GM18951 (cell line): ENCODE results near the gene GUCA2B.

Experiments used
- POLR2A ChIP-seq: IDR thresholded peaks from 4 replicates; pipeline ENCODE4 v1.6.1; 2011; ENCODE audit warnings: mild to moderate bottlenecking; ENCODE audit not compliant: insufficient read length, insufficient read depth; ENCODE audit errors: extremely low read depth
- in situ Hi-C: fragments of 300-500 bp; cut with MboI; formaldehyde crosslinking; loops from one replicate; pipeline ENCODE4 v1.12.0; 2022; ENCODE audit warnings: low sequenced_read_pairs, mixed read lengths, inconsistent platforms; ENCODE audit not compliant: unreplicated experiment

GUCA2B gene

GRCh38 chr1:42152907-42153600 lies at the start of gene GUCA2B:
TSS of gene GUCA2B (plus strand) at chr1:42153410. CDS start at chr1:42153451, 41 bp downstream.
- TF ChIP-seq POLR2A, result no peak

GRCh38 chr1:42105025-42105424 lies 48.2 kb upstream of the GUCA2B start:
- in situ Hi-C loops, result no loop called here
- no peak for TF ChIP-seq POLR2A

More at GRCh38 chr1:42152907-42153600, at the start of gene GUCA2B:
- in situ Hi-C loops, result no loop called here

DNA sequence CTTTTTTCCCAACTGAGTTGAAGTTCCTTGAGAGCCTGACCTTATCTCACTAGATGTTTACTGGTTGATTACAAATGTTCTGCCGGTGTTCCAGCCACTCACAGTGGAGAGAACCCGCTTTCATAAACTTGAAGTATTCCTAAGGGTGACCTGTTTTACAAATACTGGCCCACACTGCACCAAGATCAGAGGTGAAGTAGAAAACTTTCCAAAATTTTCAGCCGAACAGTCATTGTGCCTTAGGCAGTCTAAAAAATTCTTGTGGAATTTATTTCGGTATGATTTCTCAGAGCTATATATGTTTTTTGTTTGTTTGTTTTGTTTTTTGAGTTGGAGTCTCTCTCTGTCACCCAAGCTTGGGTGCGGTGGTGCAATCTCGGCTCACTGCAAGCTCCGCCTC lies 44.9 kb upstream of the GUCA2B start:
- in situ Hi-C loops, result no loop called here
- no peak for TF ChIP-seq POLR2A

GRCh38 chr1:42109600-42109999 lies 43.6 kb upstream of the GUCA2B start:
- in situ Hi-C loops, result no loop called here
- TF ChIP-seq POLR2A, result no peak

DNA sequence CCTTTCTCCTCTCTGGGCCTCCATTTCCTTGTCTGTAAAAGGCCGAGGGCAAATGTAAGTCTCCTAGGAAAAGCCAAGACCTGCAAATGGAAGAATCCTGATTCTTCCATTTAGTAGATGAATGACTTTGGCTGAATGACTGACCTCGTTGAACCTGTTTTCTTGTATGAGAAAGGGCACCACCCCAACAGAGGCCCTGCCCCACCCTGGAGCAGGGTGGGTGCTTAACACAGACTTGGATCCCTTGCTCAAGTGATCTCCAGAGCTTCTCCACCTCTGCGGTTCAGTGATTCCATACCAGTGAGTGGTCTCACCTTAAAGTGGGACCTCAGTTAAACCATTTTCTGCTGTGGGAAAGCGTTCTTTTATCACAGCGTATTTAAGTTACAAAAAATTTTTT lies 39.0 kb upstream of the GUCA2B start:
- TF ChIP-seq POLR2A, result no peak
- in situ Hi-C loops, result no loop called here

- in situ Hi-C loops, result no loop called here
- TF ChIP-seq POLR2A, result no peak
These were observed 36.0 kb upstream of the GUCA2B start for GRCh38 chr1:42117214-42117613.

GRCh38 chr1:42118125-42118524 lies 35.1 kb upstream of the GUCA2B start:
- in situ Hi-C loops, result no loop called here
- no peak for TF ChIP-seq POLR2A

DNA sequence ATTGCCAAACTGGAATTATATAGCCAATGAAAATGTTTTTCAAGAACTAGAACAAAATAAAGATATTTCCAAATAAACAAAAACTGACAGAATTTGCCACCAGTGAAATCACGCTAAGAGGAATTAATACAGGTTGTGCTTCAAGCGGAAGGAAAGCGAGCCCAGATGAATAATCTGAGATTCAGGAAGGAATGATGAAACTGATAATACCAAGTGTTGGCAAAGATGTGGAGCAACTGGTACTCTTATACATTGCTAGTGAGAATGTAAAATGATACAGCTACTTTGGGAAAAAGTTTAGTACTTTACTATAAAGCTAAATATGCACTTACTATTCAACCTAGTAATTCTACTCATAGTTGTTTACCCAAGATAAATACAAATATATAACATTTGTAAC lies 30.8 kb upstream of the GUCA2B start:
- no peak for TF ChIP-seq POLR2A

DNA sequence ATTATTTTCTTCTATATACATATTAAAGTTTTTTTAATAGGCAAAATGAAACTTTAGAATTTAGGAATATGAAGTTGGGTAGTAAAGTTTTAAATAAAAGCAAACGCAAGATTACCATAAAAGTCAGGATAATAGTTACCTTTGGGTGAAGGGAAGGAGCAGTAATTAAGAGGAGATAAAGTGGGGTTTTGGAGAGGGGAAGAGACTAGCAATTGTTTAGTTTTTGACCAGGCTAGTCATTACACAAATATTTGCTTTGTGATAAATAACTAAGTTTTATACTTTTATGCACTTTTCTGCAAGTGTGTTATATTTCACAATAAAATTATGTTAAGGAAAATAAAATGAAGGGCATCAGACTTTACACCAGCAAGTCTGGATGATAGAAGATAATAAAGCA lies 27.7 kb upstream of the GUCA2B start:
- TF ChIP-seq POLR2A, result no peak
- in situ Hi-C loops, result loop anchor here (25.0 kb wide), 1 partner anchor 563 kb away; no protein-coding TSS in a partner anchor

More for the DNA sequence above, 30.8 kb upstream of the GUCA2B start:
- in situ Hi-C loops, result no loop called here

GRCh38 chr1:42127767-42128166 lies 25.4 kb upstream of the GUCA2B start:
- in situ Hi-C loops, result loop anchor here (25.0 kb wide), 1 partner anchor 565 kb away; no protein-coding TSS in a partner anchor
- no peak for TF ChIP-seq POLR2A

- no peak for TF ChIP-seq POLR2A
- in situ Hi-C loops, result loop anchor here (25.0 kb wide), 1 partner anchor 566 kb away; no protein-coding TSS in a partner anchor
These were observed 24.7 kb upstream of the GUCA2B start for GRCh38 chr1:42128499-42128898.

- in situ Hi-C loops, result loop anchor here (25.0 kb wide), 1 partner anchor 567 kb away; no protein-coding TSS in a partner anchor
- no peak for TF ChIP-seq POLR2A
These were observed 24.2 kb upstream of the GUCA2B start for GRCh38 chr1:42128964-42129363.

DNA sequence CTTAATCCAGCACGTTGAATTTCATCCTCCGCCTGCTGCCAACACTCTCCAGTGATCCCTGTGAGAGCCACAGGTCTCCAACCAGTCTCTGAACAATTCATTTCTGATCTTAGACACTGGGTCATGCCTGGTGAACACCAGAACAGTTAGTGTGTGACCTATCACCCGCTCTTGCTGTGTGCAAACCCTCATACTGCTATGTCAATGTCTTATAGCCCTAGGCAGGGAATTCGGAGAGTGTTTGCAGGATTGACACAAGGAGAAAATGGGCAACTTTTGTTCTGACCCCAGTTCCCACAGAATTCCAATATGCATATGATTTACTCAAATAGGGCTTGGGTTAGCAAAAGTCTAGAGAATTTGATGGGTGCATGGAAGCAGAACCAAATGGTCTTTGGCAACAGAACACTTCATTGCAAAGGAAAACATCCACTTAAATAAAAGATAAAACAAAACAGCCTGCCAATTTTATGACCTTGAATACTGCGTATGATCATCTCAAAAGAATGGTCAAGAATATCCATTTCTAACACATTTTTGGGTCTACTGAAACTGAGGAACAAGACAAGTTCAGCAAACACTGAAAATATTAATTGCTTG lies 23.0 kb upstream of the GUCA2B start:
- TF ChIP-seq POLR2A, result no peak
- in situ Hi-C loops, result loop anchor here (25.0 kb wide), 1 partner anchor 568 kb away; no protein-coding TSS in a partner anchor

DNA sequence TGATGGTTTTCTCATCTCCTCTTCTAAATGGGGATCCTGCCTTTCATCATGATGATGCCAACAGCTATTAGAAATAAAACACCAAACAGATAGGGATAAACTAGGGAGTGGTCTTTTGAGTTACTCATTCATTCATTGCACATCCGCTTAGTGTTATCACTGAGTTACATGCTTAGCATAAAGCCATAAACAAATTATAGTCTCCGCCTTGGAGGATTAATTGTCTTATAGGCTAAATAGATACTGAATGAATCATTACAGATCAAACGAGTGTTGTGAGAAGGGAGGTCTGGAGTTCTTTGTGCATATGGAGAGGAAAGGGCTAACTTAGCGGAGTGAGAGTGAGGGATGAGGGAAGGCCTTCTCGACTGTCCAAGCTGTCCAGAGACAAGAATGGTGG lies 19.8 kb upstream of the GUCA2B start:
- in situ Hi-C loops, result loop anchor here (25.0 kb wide), 1 partner anchor 571 kb away; no protein-coding TSS in a partner anchor
- TF ChIP-seq POLR2A, result no peak

- in situ Hi-C loops, result loop anchor here (25.0 kb wide), 1 partner anchor 572 kb away; no protein-coding TSS in a partner anchor
- TF ChIP-seq POLR2A, result no peak
These were observed 19.2 kb upstream of the GUCA2B start for GRCh38 chr1:42133809-42134526.
